DND-41 (cell line): Measurements from ENCODE around the gene POLR2B.
"Not testable (repeated sequence)": the region's sequence is repeated elsewhere in the genome, so short reads cannot be mapped to it uniquely, and the experiment has no call there.

Experiments
- EZH2 ChIP-seq: IDR thresholded peaks from 3 replicates; pipeline ENCODE4 v1.6.1; 2012; ENCODE audit warnings: borderline replicate concordance, low read depth, mild to moderate bottlenecking, moderate library complexity, low read length, inconsistent platforms; ENCODE audit not compliant: severe bottlenecking
- TF ChIP-seq, protein P1 (sequence below): IDR thresholded peaks from 2 replicates; pipeline ENCODE4 v1.5.1; 2012; ENCODE audit warnings: borderline replicate concordance, low read length, moderate library complexity, mild to moderate bottlenecking; ENCODE audit not compliant: poor library complexity, severe bottlenecking; ENCODE audit errors: extremely low read depth

DNA sequence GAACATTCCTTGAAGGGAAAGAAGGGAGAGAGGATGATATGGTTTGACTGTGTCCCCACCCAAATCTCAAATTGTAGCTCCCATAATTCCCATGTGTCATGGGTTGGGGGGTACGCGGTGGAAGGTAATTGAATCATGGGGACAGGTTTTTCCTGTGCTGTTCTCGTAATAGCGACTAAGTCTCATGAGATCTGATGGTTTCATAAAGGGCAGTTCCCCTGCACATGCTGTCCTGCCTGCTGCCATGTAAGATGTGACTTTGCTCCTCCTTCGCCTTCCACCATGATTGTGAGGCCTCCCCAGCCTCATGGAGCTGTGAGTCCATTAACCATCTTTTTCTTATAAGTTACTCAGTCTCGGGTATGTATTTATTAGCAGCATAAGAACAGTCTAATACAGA, 68.3 kb downstream of the POLR2B start:
- TF ChIP-seq, protein P1, sequence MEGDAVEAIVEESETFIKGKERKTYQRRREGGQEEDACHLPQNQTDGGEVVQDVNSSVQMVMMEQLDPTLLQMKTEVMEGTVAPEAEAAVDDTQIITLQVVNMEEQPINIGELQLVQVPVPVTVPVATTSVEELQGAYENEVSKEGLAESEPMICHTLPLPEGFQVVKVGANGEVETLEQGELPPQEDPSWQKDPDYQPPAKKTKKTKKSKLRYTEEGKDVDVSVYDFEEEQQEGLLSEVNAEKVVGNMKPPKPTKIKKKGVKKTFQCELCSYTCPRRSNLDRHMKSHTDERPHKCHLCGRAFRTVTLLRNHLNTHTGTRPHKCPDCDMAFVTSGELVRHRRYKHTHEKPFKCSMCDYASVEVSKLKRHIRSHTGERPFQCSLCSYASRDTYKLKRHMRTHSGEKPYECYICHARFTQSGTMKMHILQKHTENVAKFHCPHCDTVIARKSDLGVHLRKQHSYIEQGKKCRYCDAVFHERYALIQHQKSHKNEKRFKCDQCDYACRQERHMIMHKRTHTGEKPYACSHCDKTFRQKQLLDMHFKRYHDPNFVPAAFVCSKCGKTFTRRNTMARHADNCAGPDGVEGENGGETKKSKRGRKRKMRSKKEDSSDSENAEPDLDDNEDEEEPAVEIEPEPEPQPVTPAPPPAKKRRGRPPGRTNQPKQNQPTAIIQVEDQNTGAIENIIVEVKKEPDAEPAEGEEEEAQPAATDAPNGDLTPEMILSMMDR = not testable (repeated sequence)
- TF ChIP-seq EZH2 = not testable (repeated sequence)
